Measurements from ENCODE around the gene ARHGAP27.

DNA sequence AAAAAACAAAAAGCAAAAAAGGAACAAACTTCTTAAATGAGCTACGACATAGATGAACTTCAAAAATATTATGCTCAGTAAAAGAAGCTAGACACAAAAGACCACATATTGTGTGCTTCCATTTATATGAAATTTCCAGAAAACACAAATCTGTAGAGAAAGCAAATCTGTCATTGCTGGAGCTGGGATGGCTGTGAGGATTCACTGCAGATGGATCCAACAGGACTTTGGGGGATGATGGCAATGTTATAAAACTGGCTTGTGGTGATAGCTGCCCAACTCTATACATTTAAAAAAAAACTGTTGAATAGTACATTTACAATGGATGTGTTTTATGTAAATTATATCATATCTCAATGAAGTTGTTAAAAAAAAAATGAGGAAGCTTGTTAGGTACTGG is 63.2 kb downstream of the ARHGAP27 start:
- TF ChIP-seq, protein P1, sequence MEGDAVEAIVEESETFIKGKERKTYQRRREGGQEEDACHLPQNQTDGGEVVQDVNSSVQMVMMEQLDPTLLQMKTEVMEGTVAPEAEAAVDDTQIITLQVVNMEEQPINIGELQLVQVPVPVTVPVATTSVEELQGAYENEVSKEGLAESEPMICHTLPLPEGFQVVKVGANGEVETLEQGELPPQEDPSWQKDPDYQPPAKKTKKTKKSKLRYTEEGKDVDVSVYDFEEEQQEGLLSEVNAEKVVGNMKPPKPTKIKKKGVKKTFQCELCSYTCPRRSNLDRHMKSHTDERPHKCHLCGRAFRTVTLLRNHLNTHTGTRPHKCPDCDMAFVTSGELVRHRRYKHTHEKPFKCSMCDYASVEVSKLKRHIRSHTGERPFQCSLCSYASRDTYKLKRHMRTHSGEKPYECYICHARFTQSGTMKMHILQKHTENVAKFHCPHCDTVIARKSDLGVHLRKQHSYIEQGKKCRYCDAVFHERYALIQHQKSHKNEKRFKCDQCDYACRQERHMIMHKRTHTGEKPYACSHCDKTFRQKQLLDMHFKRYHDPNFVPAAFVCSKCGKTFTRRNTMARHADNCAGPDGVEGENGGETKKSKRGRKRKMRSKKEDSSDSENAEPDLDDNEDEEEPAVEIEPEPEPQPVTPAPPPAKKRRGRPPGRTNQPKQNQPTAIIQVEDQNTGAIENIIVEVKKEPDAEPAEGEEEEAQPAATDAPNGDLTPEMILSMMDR (conservative IDR thresholded peaks at IDR 0.05; ENCODE audit: low read depth, low read length), result no peak
- TF ChIP-seq POLR2A (IDR thresholded peaks at IDR 0.05; ENCODE audit: low read depth, low read length), result no peak
- TF ChIP-seq BHLHE40 (IDR thresholded peaks at IDR 0.05; ENCODE audit: low read depth, low read length), result no peak
- no peak for TF ChIP-seq CEBPB (IDR thresholded peaks at IDR 0.05; ENCODE audit: low read depth, low read length)
- TF ChIP-seq RAD21 (IDR thresholded peaks at IDR 0.05; ENCODE audit: low read length), result no peak
- TF ChIP-seq SMC3 (IDR thresholded peaks at IDR 0.05; ENCODE audit: low read depth, low read length), result no peak
- TF ChIP-seq, protein P2, sequence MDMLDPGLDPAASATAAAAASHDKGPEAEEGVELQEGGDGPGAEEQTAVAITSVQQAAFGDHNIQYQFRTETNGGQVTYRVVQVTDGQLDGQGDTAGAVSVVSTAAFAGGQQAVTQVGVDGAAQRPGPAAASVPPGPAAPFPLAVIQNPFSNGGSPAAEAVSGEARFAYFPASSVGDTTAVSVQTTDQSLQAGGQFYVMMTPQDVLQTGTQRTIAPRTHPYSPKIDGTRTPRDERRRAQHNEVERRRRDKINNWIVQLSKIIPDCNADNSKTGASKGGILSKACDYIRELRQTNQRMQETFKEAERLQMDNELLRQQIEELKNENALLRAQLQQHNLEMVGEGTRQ (IDR thresholded peaks at IDR 0.05; ENCODE audit: low read depth, low read length), result no peak

Measured in IMR-90 (cell line).